ENCODE measurements around the gene KIRREL3. TPM values are rescaled to one million over a fixed set of nuclear protein-coding genes. Genes with fewer than 3 reads are reported as not detected.

KIRREL3 gene
- total and polyA plus RNA-seq, 2 experiments from 2014 or later, result 16.1 to 35.6 TPM

GRCh38 chr11:126408901-126409619 is 591.5 kb downstream of the KIRREL3 start:
- TF ChIP-seq EZH2 (IDR thresholded peaks at IDR 0.05; ENCODE audit: insufficient read depth, poor library complexity, severe bottlenecking) (no peak), EZH2phosphoT487 (IDR thresholded peaks at IDR 0.05; ENCODE audit: insufficient read depth, low read depth) (no peak)
- Histone ChIP-seq H3K4me2 (ENCODE audit: unreplicated experiment) (no peak overlapping the region), H3F3A (ENCODE audit: insufficient read depth) (peaks cover 8% of the 10 kb centered on the region), H3K27ac (no peak overlapping the region), H2AFZ (no peak overlapping the region), H3K4me1 (ENCODE audit: insufficient read depth) (peaks cover 13% of the 10 kb centered on the region), H3K79me2 (ENCODE audit: insufficient read depth) (0 out of 2 replicates have a peak, but pooled peaks cover 4% of the 10 kb centered on the region), H3K4me3 (no peak overlapping the region), H3K36me3 (ENCODE audit: low read depth) (no peaks in the 10 kb centered on the region; the same call in 1 of the 2 replicates), H3K27me3 (replicated peaks; ENCODE audit: insufficient read depth) (no peaks in the 10 kb centered on the region), H4K20me1 (ENCODE audit: insufficient read depth) (no peaks in the 10 kb centered on the region), H3K9me2 (ENCODE audit: insufficient read depth) (no peaks in the 10 kb centered on the region), H3K9me3 (ENCODE audit: low read depth) (no peaks in the 10 kb centered on the region), H3K9ac (no peak overlapping the region)
- DNase-seq, result no peak
- in situ Hi-C loops (cut with MboI), result no loop called here
- WGBS, 2 experiments (ENCODE audit: low coverage in 1 of 2, low lambda C conversion rate in 2 of 2, missing lambda C conversion rate in 2 of 2), result 87 to 89% methylated on average over 12 of the region's 12 CpGs

DNA sequence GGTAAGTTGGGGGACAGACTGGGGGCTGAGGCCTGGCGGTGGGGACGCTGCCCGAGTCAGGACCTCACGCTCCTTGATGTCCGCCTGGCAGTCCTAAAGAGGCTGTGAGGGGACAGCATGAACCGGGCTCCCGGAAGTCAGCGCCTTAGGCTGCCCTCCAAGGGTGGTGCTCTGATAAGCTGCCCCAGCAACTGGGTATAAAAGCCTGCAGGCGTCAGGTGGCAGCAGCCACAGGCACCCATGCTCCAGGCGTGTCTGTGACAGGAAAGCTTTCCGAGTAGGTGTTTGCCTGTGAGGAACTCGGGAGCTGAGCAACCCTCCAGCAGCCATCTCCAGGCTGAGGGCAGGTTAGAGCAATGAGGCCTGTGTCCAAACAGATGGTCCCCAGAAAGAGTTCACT is 592.1 kb downstream of the KIRREL3 start:
- no peaks in the 10 kb centered on the region for H3K9me3 ChIP-seq (ENCODE audit: low read depth)
- H4K20me1 ChIP-seq (ENCODE audit: insufficient read depth), result no peaks in the 10 kb centered on the region
- no peak overlapping the region for H3K9ac ChIP-seq
- TF ChIP-seq EZH2 (IDR thresholded peaks at IDR 0.05; ENCODE audit: insufficient read depth, poor library complexity, severe bottlenecking) (no peak), EZH2phosphoT487 (IDR thresholded peaks at IDR 0.05; ENCODE audit: insufficient read depth, low read depth) (no peak)
- 0 out of 2 replicates have a peak, but pooled peaks cover 4% of the 10 kb centered on the region for H3K79me2 ChIP-seq (ENCODE audit: insufficient read depth)
- H3K9me2 ChIP-seq (ENCODE audit: insufficient read depth), result no peaks in the 10 kb centered on the region
- no peak for DNase-seq
- H3F3A ChIP-seq (ENCODE audit: insufficient read depth), result peaks cover 8% of the 10 kb centered on the region
- H3K4me3 ChIP-seq, result no peak overlapping the region
- in situ Hi-C loops (cut with MboI), result no loop called here
- WGBS, 2 experiments (ENCODE audit: low coverage in 1 of 2, low lambda C conversion rate in 2 of 2, missing lambda C conversion rate in 2 of 2), result 71 to 74% methylated on average over 12 of the region's 12 CpGs
- H3K27me3 ChIP-seq (replicated peaks; ENCODE audit: insufficient read depth), result no peaks in the 10 kb centered on the region
- peaks cover 19% of the 10 kb centered on the region for H3K4me1 ChIP-seq (ENCODE audit: insufficient read depth)
- H3K36me3 ChIP-seq (ENCODE audit: low read depth), result no peaks in the 10 kb centered on the region; the same call in 1 of the 2 replicates
- no peak overlapping the region for H3K4me2 ChIP-seq (ENCODE audit: unreplicated experiment)
- no peak overlapping the region for H2AFZ ChIP-seq
- H3K27ac ChIP-seq, result no peak overlapping the region

GRCh38 chr11:126407682-126408288 is 592.8 kb downstream of the KIRREL3 start:
- WGBS, 2 experiments (ENCODE audit: low coverage in 1 of 2, low lambda C conversion rate in 2 of 2, missing lambda C conversion rate in 2 of 2), result 83 to 84% methylated on average over 15 of the region's 15 CpGs
- Histone ChIP-seq H3F3A (ENCODE audit: insufficient read depth) (peaks cover 8% of the 10 kb centered on the region), H4K20me1 (ENCODE audit: insufficient read depth) (no peaks in the 10 kb centered on the region), H2AFZ (no peak overlapping the region), H3K9me3 (ENCODE audit: low read depth) (no peaks in the 10 kb centered on the region), H3K27ac (no peak overlapping the region), H3K9me2 (ENCODE audit: insufficient read depth) (no peaks in the 10 kb centered on the region), H3K9ac (no peak overlapping the region), H3K4me1 (ENCODE audit: insufficient read depth) (peaks cover 20% of the 10 kb centered on the region), H3K79me2 (ENCODE audit: insufficient read depth) (0 out of 2 replicates have a peak, but pooled peaks cover 4% of the 10 kb centered on the region), H3K36me3 (ENCODE audit: low read depth) (no peaks in the 10 kb centered on the region; the same call in 1 of the 2 replicates), H3K27me3 (replicated peaks; ENCODE audit: insufficient read depth) (no peaks in the 10 kb centered on the region), H3K4me2 (ENCODE audit: unreplicated experiment) (no peak overlapping the region), H3K4me3 (no peak overlapping the region)
- TF ChIP-seq EZH2 (IDR thresholded peaks at IDR 0.05; ENCODE audit: insufficient read depth, poor library complexity, severe bottlenecking) (no peak), EZH2phosphoT487 (IDR thresholded peaks at IDR 0.05; ENCODE audit: insufficient read depth, low read depth) (no peak)
- no peak for DNase-seq
- in situ Hi-C loops (cut with MboI), result no loop called here

DNA sequence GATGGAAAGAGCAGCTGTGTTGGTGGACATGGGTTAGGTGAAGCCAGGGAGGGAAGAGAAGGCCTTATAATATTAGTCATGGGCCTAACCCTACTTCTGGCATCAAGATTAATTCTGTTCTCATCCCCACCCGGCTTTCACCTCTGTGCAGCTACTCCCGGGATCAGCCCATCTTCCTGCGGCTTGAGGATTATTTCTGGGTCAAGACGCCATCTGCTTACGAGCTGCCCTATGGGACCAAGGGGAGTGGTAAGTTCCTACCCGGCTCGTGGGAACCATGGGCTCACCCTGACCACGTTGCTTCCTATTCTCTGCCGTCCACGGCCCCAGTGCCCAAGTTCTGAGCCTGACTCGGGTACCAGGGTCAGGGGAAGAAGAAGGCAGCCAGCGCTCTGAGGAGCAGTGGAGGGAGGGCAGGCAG is 593.5 kb downstream of the KIRREL3 start:
- TF ChIP-seq EZH2phosphoT487 (IDR thresholded peaks at IDR 0.05; ENCODE audit: insufficient read depth, low read depth), result no peak
- no peak for TF ChIP-seq EZH2 (IDR thresholded peaks at IDR 0.05; ENCODE audit: insufficient read depth, poor library complexity, severe bottlenecking)
- H3K9ac ChIP-seq, result no peak overlapping the region
- H4K20me1 ChIP-seq (ENCODE audit: insufficient read depth), result no peaks in the 10 kb centered on the region
- H3K4me3 ChIP-seq, result no peak overlapping the region
- DNase-seq, result no peak
- H3K36me3 ChIP-seq (ENCODE audit: low read depth), result no peaks in the 10 kb centered on the region; the same call in 1 of the 2 replicates
- peaks cover 8% of the 10 kb centered on the region for H3F3A ChIP-seq (ENCODE audit: insufficient read depth)
- no peak overlapping the region for H3K4me2 ChIP-seq (ENCODE audit: unreplicated experiment)
- H3K9me2 ChIP-seq (ENCODE audit: insufficient read depth), result no peaks in the 10 kb centered on the region
- no peak overlapping the region for H2AFZ ChIP-seq
- in situ Hi-C loops (cut with MboI), result no loop called here
- no peaks in the 10 kb centered on the region for H3K79me2 ChIP-seq (ENCODE audit: insufficient read depth)
- no peak overlapping the region for H3K27ac ChIP-seq
- H3K27me3 ChIP-seq (replicated peaks; ENCODE audit: insufficient read depth), result no peaks in the 10 kb centered on the region
- H3K4me1 ChIP-seq (ENCODE audit: insufficient read depth), result peaks cover 20% of the 10 kb centered on the region
- H3K9me3 ChIP-seq (ENCODE audit: low read depth), result no peaks in the 10 kb centered on the region
- WGBS, 2 experiments (ENCODE audit: low coverage in 1 of 2, low lambda C conversion rate in 2 of 2, missing lambda C conversion rate in 2 of 2), result 83 to 84% methylated on average over 12 of the region's 12 CpGs
